Fibroblast of villous mesenchyme (primary cell): Measurements from ENCODE around the gene RHBDD3. TPM values are rescaled to one million over a fixed set of nuclear protein-coding genes. Genes with fewer than 3 reads are reported as not detected.

Source experiments
- DNase-seq: peaks from one replicate; pipeline ENCODE4 v3.0.0-alpha.2; 2010; ENCODE audit warnings: low read depth
- H3K4me3 ChIP-seq: 2 replicates; pipeline ENCODE4 v1.5.1; 2011; ENCODE audit warnings: low read depth, mild to moderate bottlenecking, low read length
- CTCF ChIP-seq: IDR thresholded peaks from 2 replicates; pipeline ENCODE4 v1.5.1; 2012; ENCODE audit warnings: low read depth, mild to moderate bottlenecking, low read length; ENCODE audit not compliant: insufficient read depth
- total RNA-seq: library from RNA; depleted of rRNA; stranded (reverse); fragments of >200 nt; gene quantifications from 2 replicates; pipeline ENCODE4 v1.2.3, GENCODE V29; 2012

Gene RHBDD3
- total RNA-seq, 1 donor: 22.9 TPM

- DNase-seq: no peak
Observed at GRCh38 chr22:29309332-29310064, 41.7 kb upstream of the RHBDD3 start.

GRCh38 chr22:29308791-29309262 lies 41.0 kb upstream of the RHBDD3 start:
- no peak for TF ChIP-seq CTCF
- H3K4me3 ChIP-seq: peak overlapping the region; percentile 9
- DNase-seq: peak; percentile 44

More at GRCh38 chr22:29309332-29310064, 41.7 kb upstream of the RHBDD3 start:
- H3K4me3 ChIP-seq: peak overlapping the region; percentile 9
- no peak for TF ChIP-seq CTCF

GRCh38 chr22:29308148-29308790 lies 40.5 kb upstream of the RHBDD3 start:
- H3K4me3 ChIP-seq: peak overlapping the region; percentile 9
- TF ChIP-seq CTCF: no peak
- no peak for DNase-seq

- H3K4me3 ChIP-seq: peak overlapping the region; percentile 81
- DNase-seq: no peak
- TF ChIP-seq CTCF: no peak
Observed at GRCh38 chr22:29307596-29308147, 39.9 kb upstream of the RHBDD3 start.

DNA sequence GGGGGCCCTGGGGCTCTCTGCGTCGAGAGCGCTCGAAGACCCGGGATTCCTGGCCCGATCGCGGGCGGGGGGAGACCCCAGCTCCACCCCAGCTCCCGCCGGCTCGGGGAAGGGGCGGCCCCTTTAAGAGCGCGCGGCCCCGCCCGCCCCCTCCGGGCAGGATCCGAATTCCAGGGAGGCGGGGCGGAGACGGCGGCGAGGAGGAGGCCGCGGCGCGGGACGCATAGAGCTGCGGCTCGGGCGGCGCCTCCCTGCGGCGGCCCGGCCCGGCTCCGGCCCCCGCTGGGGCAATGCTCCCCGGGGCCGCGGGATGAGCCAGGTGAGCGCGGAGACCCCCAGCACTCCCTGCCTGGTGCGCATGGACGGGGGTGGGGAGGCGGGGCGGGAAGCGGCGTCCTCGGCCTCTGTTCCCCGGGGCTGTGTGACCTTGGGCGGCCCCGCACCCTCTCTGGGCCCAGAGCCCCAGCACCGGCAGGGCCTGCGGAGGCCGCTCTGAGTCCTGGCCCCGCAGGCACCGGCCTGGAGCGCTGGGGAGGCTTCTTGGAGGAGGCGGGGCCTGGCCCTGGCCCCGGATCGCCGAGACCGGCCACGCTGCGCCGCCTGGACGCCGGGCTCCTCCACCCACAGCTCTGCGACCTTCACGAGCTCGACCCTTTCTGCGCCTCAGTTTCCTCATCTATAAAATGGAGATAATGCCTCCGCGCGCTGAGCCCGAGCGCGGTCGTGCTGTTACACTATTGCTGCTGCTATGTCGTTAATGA lies 39.2 kb upstream of the RHBDD3 start:
- no peak for TF ChIP-seq CTCF
- DNase-seq: peak; percentile 78

GRCh38 chr22:29306175-29306834 lies 38.5 kb upstream of the RHBDD3 start, which contains the start of gene GAS2L1:
Gene GAS2L1 (plus strand): TSS chr22:29306650. CDS start chr22:29308106, 1,456 bp downstream.
- peak within 1 kb of the TSS; percentile 81 for H3K4me3 ChIP-seq
- DNase-seq: peak; percentile 78
- TF ChIP-seq CTCF: peak; percentile 64

More for the DNA sequence above, 39.2 kb upstream of the RHBDD3 start:
- H3K4me3 ChIP-seq: peak overlapping the region; percentile 81
